HCT116 (cell line): ENCODE data around the gene TEAD1. TPM values are rescaled to one million over a fixed set of nuclear protein-coding genes. Genes with fewer than 3 reads are reported as not detected.

ENCODE experiments used
- ATAC-seq: fragments of 200-7000 bp; cut with Tn5 transposase; 2 replicates; pipeline ENCODE4 v1.9.1; 2020; ENCODE audit warnings: mild to moderate bottlenecking, moderate library complexity
- BruUV-seq: library from RNA; stranded (reverse); fragments of 400-500 nt; replicated peaks from 2 replicates; lab custom pipeline; 2021; lab: Mats Ljungman, UMichigan
- CTCF ChIA-PET: fragments of 300-600 bp; sonication (Branson Sonifier 250); formaldehyde crosslinking; loops from one replicate; lab custom pipeline; 2021; ENCODE audit warnings: antibody characterized with exemption; lab: Charles Lee
- POLR2A ChIA-PET: fragments of 300-600, 350-600 bp; sonication (Branson Sonifier 250); formaldehyde crosslinking; loops from one replicate; lab custom pipeline; 2021; ENCODE audit warnings: antibody characterized with exemption; lab: Charles Lee
- RAD21 ChIA-PET, 2 experiments: fragments of 300-600 bp; sonication (Branson Sonifier 250); formaldehyde crosslinking; loops; one replicate each; lab custom pipeline; 2023; ENCODE audit warnings: low total read pairs in 2 of 2; ENCODE audit not compliant: uncharacterized antibody in 2 of 2, unreplicated experiment in 2 of 2, low non-redundant PET in 1 of 2; lab: Charles Lee
- DNase-seq: peaks from one replicate; pipeline ENCODE4 v3.0.0-alpha.2; 2010; ENCODE audit warnings: low read depth, low spot score
- H2AFZ ChIP-seq: fragments of 200-600 bp; shearing (Covaris generic), sonication (generic); 2 replicates; pipeline ENCODE4 v1.6.1; 2017; ENCODE audit warnings: low read depth, mixed run types, mixed read lengths, antibody characterized with exemption, low read length; ENCODE audit not compliant: poor library complexity, severe bottlenecking
- H3K27ac ChIP-seq: 2 replicates; pipeline ENCODE4 v1.5.1; 2012; ENCODE audit warnings: low read depth, low read length
- H3K27me3 ChIP-seq: fragments of 200-600 bp; sonication (generic); 2 replicates; pipeline ENCODE4 v1.6.1; 2016; ENCODE audit warnings: mixed run types, low read length, mixed read lengths; ENCODE audit not compliant: insufficient read depth
- H3K36me3 ChIP-seq, 2 experiments: fragments of 200-500 bp in 1 of 2; fragments of 200-600 bp in 1 of 2; sonication (Bioruptor generic) in 1 of 2; sonication (generic) in 1 of 2; 2 replicates each; pipeline versions ENCODE4 v1.5.1 to v1.6.1; 2014 to 2016; ENCODE audit warnings: low read length in 2 of 2, inconsistent platforms in 1 of 2, mixed read lengths in 1 of 2, mixed run types in 1 of 2; ENCODE audit not compliant: insufficient read depth in 2 of 2, control insufficient read depth in 1 of 2
- H3K4me1 ChIP-seq, 2 experiments: fragments of 200-600 bp in 1 of 2; sonication (generic) in 1 of 2; 2 replicates each; pipeline versions ENCODE4 v1.5.1 to v1.6.1; 2012 to 2017; ENCODE audit warnings: low read length in 2 of 2, inconsistent platforms in 1 of 2, mild to moderate bottlenecking in 1 of 2, mixed read lengths in 1 of 2, mixed run types in 1 of 2, moderate library complexity in 1 of 2; ENCODE audit not compliant: insufficient read depth in 2 of 2, control insufficient read depth in 1 of 2
- H3K4me2 ChIP-seq: fragments of 200-600 bp; sonication (generic); 2 replicates; pipeline ENCODE4 v1.6.1; 2017; ENCODE audit warnings: mixed run types, low read length, mixed read lengths
- H3K4me3 ChIP-seq, 2 experiments: fragments of 200-600 bp in 1 of 2; sonication (generic) in 1 of 2; replicated peaks in 1 of 2; 2 replicates each; pipeline ENCODE4 v1.5.1; 2011 to 2016; ENCODE audit warnings: low read length in 2 of 2, control low read depth in 1 of 2, low read depth in 1 of 2, mild to moderate bottlenecking in 1 of 2, mixed read lengths in 1 of 2, mixed run types in 1 of 2
- H3K79me2 ChIP-seq: fragments of 200-600 bp; sonication (generic); 2 replicates; pipeline ENCODE4 v1.6.1; 2017; ENCODE audit warnings: mild to moderate bottlenecking, mixed run types, low read length, moderate library complexity, mixed read lengths; ENCODE audit not compliant: insufficient read depth
- H3K9ac ChIP-seq: fragments of 200-600 bp; sonication (generic); 2 replicates; pipeline ENCODE4 v1.6.1; 2016; ENCODE audit warnings: low read length, mixed read lengths
- H3K9me2 ChIP-seq: fragments of 200-600 bp; sonication (generic), shearing (Covaris generic); 2 replicates; pipeline ENCODE4 v1.6.1; 2017; ENCODE audit warnings: mixed run types, mild to moderate bottlenecking, moderate library complexity; ENCODE audit not compliant: insufficient read depth
- H3K9me3 ChIP-seq, 2 experiments: fragments of 200-500 bp in 1 of 2; fragments of 200-600 bp in 1 of 2; sonication (Bioruptor generic) in 1 of 2; sonication (generic) in 1 of 2; 2 replicates each; pipeline ENCODE4 v1.6.1; 2014 to 2017; ENCODE audit warnings: low read length in 2 of 2, mixed read lengths in 2 of 2, inconsistent platforms in 1 of 2, low read depth in 1 of 2, mild to moderate bottlenecking in 1 of 2, mixed run types in 1 of 2, moderate library complexity in 1 of 2; ENCODE audit not compliant: control insufficient read depth in 1 of 2, insufficient read depth in 1 of 2
- H4K20me1 ChIP-seq: fragments of 200-600 bp; sonication (generic), shearing (Covaris generic); 2 replicates; pipeline ENCODE4 v1.6.1; 2017; ENCODE audit warnings: mixed run types, mild to moderate bottlenecking, moderate library complexity; ENCODE audit not compliant: insufficient read depth
- EGR1 ChIP-seq: IDR thresholded peaks from 2 replicates; pipeline ENCODE4 v1.6.1; 2012; ENCODE audit warnings: low read depth
- ELF1 ChIP-seq: IDR thresholded peaks from 2 replicates; pipeline ENCODE4 v1.6.1; 2012; ENCODE audit warnings: low read depth, borderline replicate concordance
- EZH2 ChIP-seq: fragments of 200-600 bp; sonication (generic); IDR thresholded peaks from 2 replicates; pipeline ENCODE4 v1.6.1; 2017; ENCODE audit warnings: antibody characterized with exemption, mixed run types
- FOSL1 ChIP-seq: IDR thresholded peaks from 2 replicates; pipeline ENCODE4 v1.6.1; 2012; ENCODE audit warnings: low read depth
- POLR2AphosphoS5 ChIP-seq: IDR thresholded peaks from 2 replicates; pipeline ENCODE4 v1.6.1; 2011; ENCODE audit warnings: mild to moderate bottlenecking, low read depth, low read length, moderate library complexity
- RAD21 ChIP-seq: IDR thresholded peaks from 2 replicates; pipeline ENCODE4 v1.6.1; 2012; ENCODE audit warnings: low read depth, mild to moderate bottlenecking
- SIN3A ChIP-seq: IDR thresholded peaks from 2 replicates; pipeline ENCODE4 v1.6.1; 2012; ENCODE audit warnings: low read depth
- SP1 ChIP-seq: IDR thresholded peaks from 2 replicates; pipeline ENCODE4 v1.6.1; 2012; ENCODE audit warnings: low read depth
- TCF7L2 ChIP-seq: IDR thresholded peaks from 2 replicates; pipeline ENCODE4 v1.7.0; 2011; ENCODE audit warnings: borderline replicate concordance, inconsistent platforms; ENCODE audit not compliant: insufficient read depth, insufficient read length; ENCODE audit errors: extremely low read depth
- ZNF274 ChIP-seq: fragments of 200-500 bp; sonication (Bioruptor generic); IDR thresholded peaks from 2 replicates; pipeline ENCODE4 v1.6.1; 2014; ENCODE audit warnings: mild to moderate bottlenecking, low read depth, low read length, inconsistent platforms
- intact Hi-C: fragments of 100-400 bp; cut with micrococcal nuclease; formaldehyde crosslinking; loops from 2 replicates; pipeline ENCODE4 v1.10.0; 2022
- total RNA-seq: library from RNA; stranded (reverse); gene quantifications from one replicate; pipeline ENCODE4 v1.2.1, GENCODE V29; 2021; ENCODE audit not compliant: unreplicated experiment
- TF ChIP-seq, protein P1 (sequence below), 3 experiments: fragments of 200-600 bp in 1 of 3; sonication (generic) in 1 of 3; IDR thresholded peaks in 2 of 3; conservative IDR thresholded peaks in 1 of 3; 2 replicates each; pipeline ENCODE4 v1.5.1; 2012 to 2017; ENCODE audit warnings: low read depth in 2 of 3, low read length in 2 of 3, antibody characterized with exemption in 1 of 3, borderline replicate concordance in 1 of 3, control low read depth in 1 of 3, mild to moderate bottlenecking in 1 of 3, mixed read lengths in 1 of 3, mixed run types in 1 of 3, moderate library complexity in 1 of 3; ENCODE audit not compliant: insufficient read depth in 1 of 3
- TF ChIP-seq, protein P2 (sequence below): IDR thresholded peaks from 2 replicates; pipeline ENCODE4 v1.6.1; 2012

Gene TEAD1
- total RNA-seq, 1 experiment from 2014 or later: 103 TPM

DNA sequence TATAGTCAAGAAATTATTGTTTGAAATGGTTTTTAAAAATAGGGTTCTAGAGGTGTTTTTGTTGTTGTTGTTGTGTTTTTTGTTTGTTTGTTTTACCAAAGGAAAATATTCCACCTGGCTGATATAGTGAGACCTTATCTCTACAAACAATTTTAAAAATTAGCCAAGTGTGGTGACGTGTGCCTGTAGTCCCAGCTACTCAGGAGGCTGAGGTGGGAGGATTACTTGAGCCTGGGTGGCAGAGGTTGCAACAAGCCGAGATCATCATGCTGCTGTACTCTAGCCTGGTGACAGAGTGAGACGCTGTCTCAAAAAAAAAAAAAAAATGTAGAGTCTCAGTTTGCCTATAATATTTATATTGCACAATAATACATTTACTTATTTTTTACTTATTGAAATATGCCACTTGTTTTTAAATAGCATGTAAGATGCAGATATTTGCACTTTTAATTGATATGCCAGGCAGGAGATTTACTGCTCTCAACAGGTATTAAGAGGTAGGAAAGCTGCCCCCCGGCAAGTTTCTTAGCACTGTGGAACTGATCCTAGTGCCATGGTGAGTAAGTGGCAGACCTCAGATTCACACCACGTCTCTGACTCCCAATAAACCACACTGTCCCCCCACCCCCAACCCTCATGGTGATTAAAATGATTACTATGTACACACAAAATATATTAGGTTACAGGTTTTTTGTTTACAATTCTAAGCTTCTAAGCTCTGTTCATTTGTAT, 157.4 kb downstream of the TEAD1 start:
- ChIA-PET POLR2A (no interaction called here), CTCF (no interaction called here), RAD21 (no interaction called here)
- ATAC-seq (no peak), DNase-seq (no peak)
- H3K27me3 ChIP-seq: no peaks in the 10 kb centered on the region
- H4K20me1 ChIP-seq: no peaks in the 10 kb centered on the region; the same call in 1 of the 2 replicates
- no peaks in the 10 kb centered on the region for H3K36me3 ChIP-seq
- H3K9me2 ChIP-seq: no peaks in the 10 kb centered on the region
- no peak overlapping the region for H3K9ac ChIP-seq
- H3K4me3 ChIP-seq: no peak overlapping the region
- no peak overlapping the region for H2AFZ ChIP-seq
- H3K27ac ChIP-seq: no peak overlapping the region
- peaks cover 17 to 18% of the 10 kb centered on the region in 2 experiments; a peak in 3 of 4 replicates for H3K4me1 ChIP-seq
- no peak overlapping the region for H3K4me2 ChIP-seq
- no peaks in the 10 kb centered on the region for H3K9me3 ChIP-seq
- peaks cover 66% of the 10 kb centered on the region for H3K79me2 ChIP-seq
- no peak for TF ChIP-seq POLR2AphosphoS5
- no peak for TF ChIP-seq SP1
- no peak for TF ChIP-seq SIN3A
- TF ChIP-seq ELF1: no peak
- TF ChIP-seq, protein P1, sequence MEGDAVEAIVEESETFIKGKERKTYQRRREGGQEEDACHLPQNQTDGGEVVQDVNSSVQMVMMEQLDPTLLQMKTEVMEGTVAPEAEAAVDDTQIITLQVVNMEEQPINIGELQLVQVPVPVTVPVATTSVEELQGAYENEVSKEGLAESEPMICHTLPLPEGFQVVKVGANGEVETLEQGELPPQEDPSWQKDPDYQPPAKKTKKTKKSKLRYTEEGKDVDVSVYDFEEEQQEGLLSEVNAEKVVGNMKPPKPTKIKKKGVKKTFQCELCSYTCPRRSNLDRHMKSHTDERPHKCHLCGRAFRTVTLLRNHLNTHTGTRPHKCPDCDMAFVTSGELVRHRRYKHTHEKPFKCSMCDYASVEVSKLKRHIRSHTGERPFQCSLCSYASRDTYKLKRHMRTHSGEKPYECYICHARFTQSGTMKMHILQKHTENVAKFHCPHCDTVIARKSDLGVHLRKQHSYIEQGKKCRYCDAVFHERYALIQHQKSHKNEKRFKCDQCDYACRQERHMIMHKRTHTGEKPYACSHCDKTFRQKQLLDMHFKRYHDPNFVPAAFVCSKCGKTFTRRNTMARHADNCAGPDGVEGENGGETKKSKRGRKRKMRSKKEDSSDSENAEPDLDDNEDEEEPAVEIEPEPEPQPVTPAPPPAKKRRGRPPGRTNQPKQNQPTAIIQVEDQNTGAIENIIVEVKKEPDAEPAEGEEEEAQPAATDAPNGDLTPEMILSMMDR (IDR thresholded peaks at IDR 0.05 in 2 of 3, conservative IDR thresholded peaks at IDR 0.05 in 1 of 3; ENCODE audit: borderline replicate concordance in 1 of 3, insufficient read depth in 1 of 3, low read depth in 2 of 3, low read length in 2 of 3): no peak
- TF ChIP-seq ZNF274: no peak
- TF ChIP-seq, protein P2, sequence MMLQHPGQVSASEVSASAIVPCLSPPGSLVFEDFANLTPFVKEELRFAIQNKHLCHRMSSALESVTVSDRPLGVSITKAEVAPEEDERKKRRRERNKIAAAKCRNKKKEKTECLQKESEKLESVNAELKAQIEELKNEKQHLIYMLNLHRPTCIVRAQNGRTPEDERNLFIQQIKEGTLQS: no peak
- no peak for TF ChIP-seq FOSL1
- TF ChIP-seq EZH2: no peak
- no peak for TF ChIP-seq TCF7L2
- TF ChIP-seq EGR1: no peak
- TF ChIP-seq RAD21: no peak
- intact Hi-C loops: no loop called here
- BruUV-seq: no TSS peak
